IMR-90 (cell line): Measurements from ENCODE around the gene NOG. TPM values are rescaled to one million over a fixed set of nuclear protein-coding genes. Genes with fewer than 3 reads are reported as not detected.

Experiments
- MAFK ChIP-seq: IDR thresholded peaks from 2 replicates; pipeline ENCODE4 v1.6.1; 2012; ENCODE audit warnings: low read depth, low read length, improper control_type of control experiment
- RFX5 ChIP-seq: IDR thresholded peaks from 2 replicates; pipeline ENCODE4 v1.8.0; 2012; ENCODE audit warnings: low read depth, mild to moderate bottlenecking, low read length, moderate library complexity
- polyA plus RNA-seq, 3 experiments: library from polyadenylated mRNA; depleted of rRNA; stranded (reverse); fragments of >200 nt; gene quantifications; 2 replicates each; pipeline ENCODE4 v1.2.3, GENCODE V29; 2012; ENCODE audit warnings: low replicate concordance in 1 of 3
- total RNA-seq: library from RNA; depleted of rRNA; stranded (reverse); fragments of >200 nt; gene quantifications from 2 replicates; pipeline ENCODE4 v1.2.3, GENCODE V29; 2012
- TF ChIP-seq, protein P1 (sequence below): fragments of 150-350 bp; IDR thresholded peaks from 2 replicates; pipeline ENCODE4 v1.6.1; 2017; ENCODE audit warnings: mild to moderate bottlenecking, antibody characterized with exemption, low read length, low read depth

NOG gene
- total and polyA plus RNA-seq, 2 of the 4 experiments (the other 2 are of a cell fraction) = 11.7 to 13.1 TPM

DNA sequence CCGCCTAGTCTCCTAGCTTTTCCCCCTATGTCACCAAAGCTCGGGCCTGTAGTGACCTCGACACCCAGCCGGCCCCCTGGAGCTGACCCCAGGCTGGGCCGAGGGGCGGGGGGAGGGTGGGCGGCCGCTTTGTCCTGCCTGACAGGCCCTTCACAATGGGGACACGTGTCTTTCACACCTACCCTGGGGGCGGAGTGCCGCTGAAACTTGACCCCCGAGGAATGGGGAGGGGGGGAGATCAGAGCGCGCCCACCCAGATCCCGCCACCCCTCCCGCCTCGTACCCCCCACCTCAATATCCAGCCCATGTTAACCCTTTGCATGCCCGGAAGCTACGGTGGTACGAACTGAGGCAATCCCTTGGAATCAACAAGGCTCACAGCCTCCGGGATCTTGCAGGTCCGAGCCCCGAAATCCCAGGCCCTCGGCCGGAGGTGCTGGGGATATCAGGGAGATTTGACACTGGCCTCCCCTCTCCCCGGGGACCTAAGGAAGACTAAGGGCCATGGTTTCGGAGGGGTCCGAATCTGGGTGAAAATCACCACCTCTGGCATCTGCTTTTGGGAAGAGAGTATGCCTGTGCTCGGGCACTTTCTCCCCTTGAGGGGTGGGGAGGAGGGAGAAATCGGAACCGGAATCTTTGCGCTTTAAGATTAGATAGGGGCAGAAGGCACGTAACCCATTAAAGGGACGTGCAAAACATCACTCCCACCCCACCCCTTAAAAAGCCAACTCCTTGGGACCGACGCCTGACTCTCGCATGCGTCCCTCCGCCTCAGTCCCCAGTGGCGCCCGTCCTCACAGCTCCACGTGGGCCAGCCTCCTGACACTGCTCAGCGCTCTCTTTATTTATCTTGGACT, 2.6 kb downstream of the NOG start (continued):
- TF ChIP-seq, protein P1, sequence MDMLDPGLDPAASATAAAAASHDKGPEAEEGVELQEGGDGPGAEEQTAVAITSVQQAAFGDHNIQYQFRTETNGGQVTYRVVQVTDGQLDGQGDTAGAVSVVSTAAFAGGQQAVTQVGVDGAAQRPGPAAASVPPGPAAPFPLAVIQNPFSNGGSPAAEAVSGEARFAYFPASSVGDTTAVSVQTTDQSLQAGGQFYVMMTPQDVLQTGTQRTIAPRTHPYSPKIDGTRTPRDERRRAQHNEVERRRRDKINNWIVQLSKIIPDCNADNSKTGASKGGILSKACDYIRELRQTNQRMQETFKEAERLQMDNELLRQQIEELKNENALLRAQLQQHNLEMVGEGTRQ = peak; percentile 59
- no peak for TF ChIP-seq MAFK
- no peak for TF ChIP-seq RFX5
